GM18867 (cell line): Measurements from ENCODE around the gene SCFD2.
"Not testable (repeated sequence)": the region's sequence is repeated elsewhere in the genome, so short reads cannot be mapped to it uniquely, and the experiment has no call there.

Experiments
- ATAC-seq: cut with Tn5 transposase; IDR thresholded peaks from one replicate; pipeline ENCODE4 v1.9.1; 2021; ENCODE audit warnings: mild to moderate bottlenecking, moderate library complexity; ENCODE audit not compliant: unreplicated experiment

Gene SCFD2

GRCh38 chr4:53150631-53151488, 215.0 kb downstream of the SCFD2 start:
- ATAC-seq = no peak

DNA sequence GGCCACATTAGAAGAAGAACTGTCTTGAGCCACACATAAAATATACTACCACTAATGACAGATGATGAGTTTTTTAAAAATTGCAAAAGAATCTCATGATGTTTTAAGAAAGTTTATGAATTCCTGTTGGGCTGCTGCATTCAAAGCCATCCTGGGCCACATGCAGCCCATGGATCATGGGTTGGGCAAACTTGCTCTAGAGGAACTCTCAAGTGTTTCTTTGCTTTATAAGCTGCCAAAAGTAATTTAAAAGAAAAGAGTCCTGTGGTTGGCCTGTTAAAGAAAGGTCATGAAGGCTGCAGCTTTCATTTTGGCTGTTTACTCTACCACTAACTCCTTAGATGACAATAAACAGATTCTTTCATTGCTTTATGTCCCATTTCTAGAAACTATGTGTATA, 218.2 kb downstream of the SCFD2 start:
- ATAC-seq = no peak

- no peak for ATAC-seq
Observed at GRCh38 chr4:53147197-53147596, 218.7 kb downstream of the SCFD2 start.

DNA sequence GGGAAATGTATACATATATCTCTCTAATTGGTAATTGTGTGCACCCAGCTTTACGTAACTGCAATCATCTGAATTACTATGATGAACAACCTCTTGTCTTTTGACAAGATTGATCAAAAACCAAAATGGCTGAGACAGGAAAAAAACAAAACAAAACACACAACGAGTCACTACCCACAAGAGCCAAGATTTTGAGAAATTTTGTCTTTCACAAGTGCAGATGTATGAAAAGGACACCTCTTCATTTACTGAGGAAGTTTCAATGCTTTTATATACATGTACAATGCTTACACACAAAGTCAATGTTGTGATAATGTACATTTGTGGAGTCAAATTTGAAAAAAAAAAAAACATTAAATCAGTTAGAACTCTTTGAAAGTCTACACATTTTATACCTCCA, 224.6 kb downstream of the SCFD2 start:
- no peak for ATAC-seq

DNA sequence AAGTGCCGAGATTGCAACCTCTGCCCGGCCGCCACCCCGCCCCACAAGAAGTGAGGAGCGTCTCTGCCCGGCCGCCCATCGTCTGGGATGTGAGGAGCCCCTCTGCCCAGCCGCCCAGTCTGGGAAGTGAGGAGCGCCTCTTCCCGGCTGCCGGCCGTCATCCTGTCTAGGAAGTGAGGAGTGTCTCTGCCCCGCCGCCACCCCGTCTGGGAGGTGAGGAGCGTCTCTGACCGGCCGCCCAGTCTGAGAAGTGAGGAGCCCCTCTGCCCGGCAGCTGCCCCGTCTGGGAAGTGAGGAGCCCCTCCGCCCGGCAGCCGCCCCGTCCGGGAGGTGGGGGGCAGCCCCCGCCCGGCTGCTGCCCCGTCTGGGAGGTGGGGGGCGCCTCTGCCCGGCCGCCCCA, 226.6 kb downstream of the SCFD2 start:
- ATAC-seq = not testable (repeated sequence)

DNA sequence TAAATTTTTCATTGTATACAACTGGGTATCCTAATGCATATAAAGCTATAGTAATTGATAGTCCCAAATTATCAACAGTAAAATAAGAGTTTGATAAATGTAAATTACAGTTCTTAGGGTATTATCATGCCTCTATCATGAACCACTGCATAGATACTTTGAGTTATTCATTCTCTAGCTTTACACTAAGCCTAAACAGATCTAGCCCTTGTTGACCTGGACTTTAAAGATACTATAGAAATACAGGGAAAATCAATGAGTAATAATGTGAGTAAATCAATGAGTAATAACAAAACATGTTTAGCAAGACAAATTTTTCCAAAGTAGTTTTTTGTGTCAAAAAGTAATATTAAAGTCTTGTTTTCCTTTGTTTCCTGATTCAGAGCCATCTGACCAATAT, 228.4 kb downstream of the SCFD2 start:
- no peak for ATAC-seq

DNA sequence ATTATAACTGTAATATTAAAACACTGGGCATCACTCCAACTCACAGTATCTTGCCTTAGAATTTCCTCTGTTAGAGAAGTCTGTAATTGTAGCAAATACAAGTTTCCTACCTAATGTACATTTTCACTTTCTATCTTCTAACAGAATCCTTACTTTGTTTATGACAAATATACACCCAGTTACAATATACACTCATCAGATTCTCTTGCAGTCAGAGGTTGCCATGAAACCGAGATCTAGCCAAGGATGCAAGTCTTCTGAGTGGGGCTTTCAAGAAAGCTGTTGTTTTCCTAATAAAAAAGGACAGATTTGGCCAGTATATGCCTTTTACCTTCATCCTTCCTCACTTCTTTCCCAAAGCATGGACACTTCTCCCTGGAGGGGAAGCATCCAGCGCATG, 228.9 kb downstream of the SCFD2 start:
- ATAC-seq = no peak

- no peak for ATAC-seq
Observed at GRCh38 chr4:53132132-53132891, 233.5 kb downstream of the SCFD2 start.

DNA sequence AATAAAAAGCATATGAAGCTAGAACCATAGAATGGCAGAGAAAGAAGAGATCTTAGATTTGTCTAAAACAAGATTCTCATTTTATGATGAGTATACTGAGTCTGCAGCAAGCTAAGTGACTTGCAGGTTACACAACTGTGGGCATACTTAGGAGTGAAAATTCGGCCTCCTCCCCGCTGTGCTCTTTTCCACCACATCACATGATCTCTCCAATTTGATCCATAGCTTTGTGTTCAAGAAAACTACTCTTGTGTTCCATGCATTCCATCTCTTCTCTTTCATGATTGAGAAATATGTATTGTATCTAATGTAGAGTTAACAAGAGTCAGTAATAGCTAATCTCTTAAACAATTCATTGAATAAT, 234.3 kb downstream of the SCFD2 start:
- no peak for ATAC-seq

- ATAC-seq = no peak
Observed at GRCh38 chr4:53130896-53131561, 234.8 kb downstream of the SCFD2 start.

- ATAC-seq = no peak
Observed at GRCh38 chr4:53128706-53129357, 237.0 kb downstream of the SCFD2 start.

DNA sequence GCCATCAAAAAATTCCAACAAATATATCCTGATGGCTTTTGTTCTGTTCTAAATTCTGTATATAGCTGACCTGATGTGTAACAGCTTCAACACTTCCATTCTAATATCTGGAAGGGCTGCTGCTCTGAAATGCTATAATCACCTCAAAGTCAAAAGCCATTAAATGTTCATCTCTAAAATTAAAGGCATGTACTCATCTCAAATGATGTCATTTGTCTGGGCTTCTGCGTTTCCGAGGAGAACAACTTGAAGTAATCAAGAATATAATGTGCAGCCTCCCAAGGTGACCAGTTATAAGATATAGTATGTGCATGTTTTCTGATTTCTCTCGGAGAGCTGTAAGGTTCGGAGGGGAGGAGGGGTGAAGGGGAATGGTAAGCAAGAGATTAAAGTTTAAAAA, 237.6 kb downstream of the SCFD2 start:
- no peak for ATAC-seq

DNA sequence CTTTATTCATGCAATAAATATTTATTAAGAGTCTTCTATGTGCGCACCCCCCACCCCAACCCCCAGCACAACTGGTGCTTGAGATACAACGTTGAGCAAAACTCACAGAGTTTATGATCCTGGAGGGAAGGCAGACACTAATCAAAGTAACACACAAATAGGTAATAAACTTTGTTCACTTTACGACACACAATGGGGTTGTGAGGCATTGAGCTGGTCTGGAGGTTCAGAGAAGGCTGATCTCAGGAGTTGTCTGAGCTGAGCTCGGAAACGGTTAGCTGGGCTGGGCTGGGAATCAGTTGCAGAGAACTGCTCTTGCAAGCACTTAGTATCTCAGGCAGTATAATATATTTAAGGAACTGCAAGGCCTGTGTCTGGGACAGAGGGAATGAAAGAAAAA, 238.5 kb downstream of the SCFD2 start:
- ATAC-seq = no peak

GRCh38 chr4:53126099-53126498, 239.8 kb downstream of the SCFD2 start:
- ATAC-seq = no peak

- no peak for ATAC-seq
Observed at GRCh38 chr4:53123819-53124218, 242.0 kb downstream of the SCFD2 start.

GRCh38 chr4:53123171-53123570, 242.7 kb downstream of the SCFD2 start:
- no peak for ATAC-seq

DNA sequence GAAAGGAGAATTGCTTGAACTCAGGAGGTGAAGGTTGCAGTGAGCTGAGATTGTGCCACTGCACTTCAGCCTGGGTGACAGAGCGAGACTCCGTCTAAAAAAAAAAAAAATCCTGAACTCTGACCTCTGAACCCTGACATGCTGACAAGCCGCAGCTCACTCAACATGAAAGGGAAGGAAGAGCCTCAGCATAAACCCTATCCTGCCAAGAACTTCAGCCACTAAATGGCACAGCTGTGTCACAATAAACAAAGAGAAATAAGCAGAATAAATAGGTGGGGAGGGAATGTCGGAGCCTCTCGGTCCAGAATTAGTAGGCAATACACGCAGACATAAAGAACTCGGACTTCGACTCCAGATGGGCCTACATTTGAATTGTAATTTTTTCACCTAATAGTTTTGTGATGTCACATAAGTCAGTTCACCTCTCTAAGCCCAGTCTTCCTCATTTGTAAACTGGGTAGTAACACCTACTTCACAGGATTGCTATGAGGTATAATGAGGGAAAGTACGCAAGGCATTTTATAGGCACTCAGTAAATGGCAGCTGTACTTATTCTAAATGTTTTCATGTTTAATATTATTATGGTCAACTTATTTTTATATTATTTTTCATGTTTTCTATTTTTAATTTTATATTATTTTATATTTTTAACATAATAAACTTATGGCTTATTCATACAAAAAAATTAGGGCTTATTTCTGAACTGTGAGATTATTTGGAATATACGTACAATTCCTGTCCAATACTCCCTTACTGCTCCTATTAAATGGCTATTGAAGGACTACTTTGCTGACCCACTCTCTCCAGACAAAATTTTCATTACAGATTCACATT, 243.4 kb downstream of the SCFD2 start:
- peak; percentile 51 for ATAC-seq

DNA sequence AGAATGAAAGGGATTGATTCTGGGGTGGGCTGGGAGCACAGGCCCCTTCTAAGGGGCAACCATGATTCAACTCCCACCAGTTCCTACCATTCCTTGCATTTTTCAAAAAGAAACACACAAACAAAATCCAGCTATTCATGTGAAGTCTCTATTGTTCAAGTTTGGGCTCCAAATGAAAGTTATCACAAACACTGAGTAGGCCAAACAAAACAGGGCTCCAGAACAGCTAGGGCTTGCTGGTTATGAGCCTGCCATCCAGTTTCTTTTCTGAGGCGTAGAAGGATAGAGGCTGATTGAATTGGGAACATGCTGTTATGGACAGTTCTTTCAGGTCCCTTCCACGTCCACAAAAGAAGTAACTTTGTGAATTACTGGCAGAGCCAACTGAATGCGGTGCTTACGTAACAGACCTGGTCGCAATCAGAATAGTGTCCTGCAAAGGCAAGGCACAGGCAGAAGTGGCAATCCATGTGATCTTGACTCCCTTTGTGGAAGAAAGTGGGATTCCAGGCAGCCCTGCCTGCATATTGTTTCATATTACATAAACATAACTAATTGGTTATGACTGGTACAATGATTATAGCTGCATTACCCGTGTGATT, 244.5 kb downstream of the SCFD2 start:
- ATAC-seq = no peak

DNA sequence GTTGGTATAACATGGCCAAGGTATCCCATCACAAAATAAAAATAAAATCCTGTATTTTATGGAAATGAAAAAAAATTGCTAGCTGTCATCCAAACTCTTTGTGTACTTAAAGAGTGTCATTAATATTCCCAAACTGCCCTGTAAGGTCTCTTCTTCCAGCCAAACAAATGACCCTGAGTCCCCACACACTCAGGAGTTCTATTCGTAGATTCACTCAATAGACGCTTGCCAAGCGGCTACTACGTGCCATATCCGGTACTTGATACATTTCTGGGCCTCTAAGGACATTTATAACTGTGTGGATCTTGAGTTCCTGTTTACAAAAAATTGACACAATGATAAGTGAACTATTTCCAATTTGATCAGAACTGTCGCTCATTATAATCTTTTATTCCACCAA, 245.1 kb downstream of the SCFD2 start:
- ATAC-seq = no peak

- ATAC-seq = no peak
Observed at GRCh38 chr4:53119680-53120079, 246.2 kb downstream of the SCFD2 start.
